Activated CD4-positive, alpha-beta T cell treated with anti-CD3 and anti-CD28 coated beads for 4 hours (primary cell): ENCODE data around the gene SRC.

Experiments
- DNase-seq, 2 donors: peaks; one replicate each; pipeline ENCODE4 v3.0.0-alpha.2; 2020

SRC gene

GRCh38 chr20:37416848-37417616 lies 71.1 kb downstream of the SRC start:
- DNase-seq, result no peak

DNA sequence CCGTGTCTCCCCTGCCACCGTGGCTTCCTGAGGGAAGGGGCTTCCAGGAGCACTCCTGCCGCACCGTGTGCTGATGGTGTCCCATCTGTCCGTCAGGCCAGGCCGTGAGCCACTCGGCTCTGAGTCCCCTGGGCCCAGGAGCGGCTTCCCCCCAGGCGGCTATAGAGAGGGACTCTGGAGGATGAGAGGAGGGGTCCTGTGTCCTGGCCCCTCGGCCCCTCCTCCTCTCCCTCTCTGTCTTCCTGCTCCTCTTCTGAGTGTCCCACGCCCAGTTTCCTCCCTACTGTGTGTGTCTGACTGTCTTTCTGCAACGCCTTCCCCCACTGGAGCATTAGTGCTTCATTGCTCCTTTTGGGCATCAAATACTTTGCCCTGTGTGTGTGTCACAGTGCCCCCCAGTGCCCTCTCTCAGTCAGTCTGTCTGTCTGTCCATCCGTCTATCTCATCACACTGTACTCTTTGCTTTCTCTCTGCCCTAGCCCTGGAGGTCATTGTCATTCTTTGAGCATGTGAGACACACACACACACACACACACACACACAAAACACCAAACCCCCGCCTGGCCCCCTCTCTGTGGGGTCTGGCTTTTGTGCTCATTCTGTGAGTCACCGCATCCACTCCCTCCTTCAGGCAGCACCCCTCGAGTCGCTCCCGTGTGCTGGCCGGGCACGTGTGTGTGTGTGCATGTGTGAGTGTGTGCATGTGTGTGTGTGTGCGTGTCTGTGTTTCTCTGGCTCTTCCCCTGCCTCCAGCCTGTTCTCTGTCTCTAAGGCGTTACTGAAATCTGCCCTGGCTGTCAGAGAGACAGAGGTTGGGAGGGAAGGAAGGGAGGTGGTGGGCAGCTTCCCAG lies 71.9 kb downstream of the SRC start:
- DNase-seq, result no peak

GRCh38 chr20:37418591-37419109 lies 72.7 kb downstream of the SRC start:
- no peak for DNase-seq

DNA sequence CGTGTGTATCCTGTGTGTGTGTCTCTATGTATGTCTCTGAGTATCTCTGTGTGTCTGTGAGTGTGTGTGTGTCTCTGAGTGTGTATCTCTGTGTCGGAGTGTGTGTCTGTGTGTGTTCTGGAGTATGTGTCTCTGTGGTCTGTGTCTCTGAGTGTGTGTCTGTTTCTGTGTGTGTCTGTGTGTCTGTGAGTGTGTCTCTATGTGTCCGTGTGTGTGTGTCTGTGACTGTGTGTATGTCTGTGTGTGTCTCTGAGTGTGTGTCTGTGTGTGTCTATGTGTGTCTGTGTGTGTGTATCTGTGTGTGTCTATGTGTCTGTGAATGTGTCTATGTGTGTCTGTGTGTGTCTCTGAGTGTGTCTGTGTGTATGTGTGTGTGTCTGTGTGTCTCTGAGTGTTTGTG lies 73.4 kb downstream of the SRC start:
- DNase-seq, result no peak

GRCh38 chr20:37419774-37420542 lies 74.0 kb downstream of the SRC start:
- DNase-seq, result no peak

- no peak for DNase-seq
Measured at GRCh38 chr20:37420610-37421009, 74.7 kb downstream of the SRC start.

DNA sequence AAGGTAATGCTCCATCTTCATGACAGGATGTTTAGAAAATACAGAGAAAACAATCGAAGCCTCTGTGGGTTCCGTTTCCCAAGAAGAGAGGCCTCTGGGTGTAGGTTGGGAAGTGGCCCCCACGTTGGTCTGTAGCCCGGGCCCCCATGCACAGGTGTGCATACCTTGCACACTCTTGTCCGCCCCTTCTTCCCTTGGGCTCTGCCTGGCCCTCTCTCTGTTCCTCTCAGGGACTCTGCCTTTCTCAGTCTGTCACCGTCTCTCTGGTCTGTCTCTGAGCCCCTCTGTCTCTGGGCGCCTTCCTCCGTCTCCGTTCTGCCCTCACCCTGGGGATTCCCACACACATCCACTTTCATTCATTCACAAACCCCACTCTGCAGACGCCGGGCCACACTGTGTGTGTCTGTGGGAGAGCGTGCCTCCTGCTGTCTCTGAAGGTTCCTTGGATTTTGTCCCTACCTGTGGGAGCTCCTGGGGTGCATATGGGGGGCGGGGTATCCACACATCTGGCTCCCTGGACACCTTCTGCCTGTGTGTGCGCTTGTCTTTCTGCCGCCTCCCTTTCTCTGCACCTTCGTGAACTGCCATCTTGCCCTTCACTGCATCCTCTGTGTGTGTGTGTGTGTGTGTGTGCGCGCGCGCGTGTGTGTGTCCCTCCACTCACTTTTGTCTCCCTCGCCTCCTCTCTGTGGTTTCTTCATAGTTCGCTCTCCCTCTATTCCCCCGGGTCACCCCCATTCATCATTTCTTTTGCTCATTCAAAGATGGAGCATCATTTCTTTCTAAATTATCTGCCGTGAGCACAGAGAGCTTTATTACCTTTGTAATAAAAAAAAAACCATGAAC lies 75.3 kb downstream of the SRC start:
- DNase-seq, result no peak

- DNase-seq, result no peak
Measured at GRCh38 chr20:37421988-37422387, 76.0 kb downstream of the SRC start.

DNA sequence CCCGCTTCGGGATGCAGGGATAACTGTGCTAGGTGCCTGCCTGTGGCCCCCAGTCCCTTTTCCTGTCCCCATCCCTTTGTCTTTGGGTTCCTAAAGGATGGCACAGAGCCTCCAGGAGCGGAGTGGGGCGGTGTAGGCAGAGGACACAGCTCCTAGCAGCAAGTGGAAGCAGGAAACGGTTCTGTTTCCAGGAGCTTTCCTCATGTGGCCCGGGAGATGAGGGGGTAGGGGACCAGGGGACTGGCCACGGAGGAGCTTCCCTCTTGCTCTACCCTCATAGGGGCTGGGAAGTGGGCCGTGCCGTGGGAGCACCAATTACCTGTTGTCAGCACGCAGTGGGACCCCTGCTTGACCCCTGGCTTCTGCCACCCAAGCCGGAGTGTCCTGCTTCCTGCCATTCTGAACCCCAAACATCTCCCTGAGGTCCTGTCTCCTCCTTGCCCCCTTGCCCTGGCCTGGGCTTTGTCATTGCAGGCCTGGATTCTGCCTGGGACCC lies 76.9 kb downstream of the SRC start:
- DNase-seq, result no peak

DNA sequence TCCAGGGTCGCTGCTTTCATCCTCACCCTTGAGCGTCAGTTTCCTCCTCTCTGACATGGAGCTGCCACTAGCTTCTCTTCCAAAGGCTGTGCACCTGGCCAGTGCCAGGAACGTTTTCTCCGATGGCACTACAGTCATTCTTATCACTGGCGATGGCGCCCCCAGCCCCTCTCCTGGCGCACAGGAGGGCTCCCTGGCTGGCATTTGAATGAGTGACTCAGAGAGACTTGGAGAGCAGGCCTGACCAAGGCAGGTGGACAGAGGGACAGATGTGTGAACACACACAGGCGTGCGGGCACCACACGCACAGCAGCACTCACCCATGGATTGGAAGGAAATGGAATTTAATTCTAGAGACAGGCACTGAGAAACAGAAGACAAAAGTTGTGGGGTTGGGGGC lies 77.6 kb downstream of the SRC start:
- DNase-seq, result no peak

DNA sequence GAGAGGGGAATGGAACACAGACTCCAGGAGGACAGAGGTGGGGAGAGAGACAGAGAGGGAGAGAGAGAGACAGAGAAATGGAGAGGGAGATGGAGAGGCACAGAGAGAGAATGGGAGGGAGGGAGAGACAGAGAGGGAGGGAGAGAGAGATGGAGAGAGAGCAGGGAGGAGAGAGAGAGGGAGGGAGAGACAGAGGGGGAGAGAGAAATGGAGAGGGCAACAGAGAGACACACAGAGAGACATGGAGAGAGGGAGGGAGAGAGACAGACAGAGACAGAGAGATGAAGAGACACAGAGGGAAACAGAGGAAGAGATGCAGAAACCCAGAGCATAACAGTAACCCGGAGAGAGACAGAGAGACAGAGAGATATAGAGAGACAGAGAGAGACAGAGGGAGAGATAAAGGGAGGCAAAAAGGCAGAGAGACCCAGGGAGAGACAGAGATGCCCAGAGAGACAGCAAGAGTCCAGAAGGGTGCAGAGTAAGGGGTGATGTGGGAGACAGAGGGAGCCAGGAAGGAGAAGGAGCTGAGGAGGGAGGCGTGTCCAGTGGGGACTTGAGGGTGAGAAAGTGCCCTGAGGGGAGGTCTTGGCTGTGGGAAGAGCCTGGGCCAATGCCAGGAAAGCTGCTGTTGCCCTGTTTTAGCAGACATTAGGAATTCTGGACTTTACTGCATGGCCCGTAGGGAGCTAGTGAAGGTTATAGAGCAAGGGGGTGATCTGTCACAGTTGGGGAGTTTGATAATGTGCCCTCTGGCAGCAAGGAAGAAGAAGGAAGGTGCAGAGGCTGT lies 78.3 kb downstream of the SRC start:
- DNase-seq, result no peak

DNA sequence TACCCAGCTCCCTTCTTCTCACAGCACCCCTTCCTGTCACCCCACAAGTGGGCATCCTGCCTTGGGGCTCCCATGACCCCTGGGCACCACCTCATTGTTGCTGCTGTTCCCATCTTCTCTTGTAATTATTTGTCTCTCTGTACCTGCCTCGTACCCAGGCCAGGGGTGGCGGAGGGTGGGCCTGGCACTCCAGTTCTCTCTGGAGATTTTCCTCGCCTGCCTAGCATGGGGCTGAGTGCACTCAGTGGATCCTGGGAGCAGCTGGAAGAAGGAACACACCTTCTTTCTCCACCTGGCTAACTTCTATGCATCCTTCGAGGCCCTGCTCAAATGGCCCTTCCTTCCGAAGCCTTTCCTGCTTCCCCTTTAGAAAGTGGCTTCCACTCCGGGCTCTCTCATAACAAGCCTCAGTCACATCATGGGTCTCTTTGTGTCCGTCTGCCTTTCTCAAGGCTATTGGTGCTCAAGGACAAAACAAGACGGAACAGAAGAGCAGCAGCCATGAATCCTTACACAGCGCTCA lies 79.2 kb downstream of the SRC start:
- no peak for DNase-seq

GRCh38 chr20:37426106-37426505 lies 80.2 kb downstream of the SRC start:
- DNase-seq, result no peak

GRCh38 chr20:37426978-37427377 lies 81.0 kb downstream of the SRC start:
- no peak for DNase-seq

DNA sequence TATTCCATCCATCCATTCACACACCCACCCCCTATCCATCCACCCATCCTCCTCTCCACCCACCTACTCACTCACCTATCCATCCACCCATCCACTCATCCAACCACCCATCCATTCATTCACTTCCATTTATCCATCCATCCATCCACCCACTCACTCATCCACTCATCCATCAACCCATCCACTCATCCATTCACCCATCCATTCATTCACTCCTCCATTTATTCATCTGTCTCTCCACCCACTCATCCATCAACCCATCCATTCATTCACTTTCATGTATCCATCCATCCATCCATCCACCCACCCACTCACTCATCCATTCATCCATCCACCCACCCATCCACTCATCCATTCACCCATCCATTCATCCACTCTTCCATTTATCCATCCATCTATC lies 84.1 kb downstream of the SRC start:
- no peak for DNase-seq

GRCh38 chr20:37430778-37431460 lies 85.0 kb downstream of the SRC start:
- no peak for DNase-seq

GRCh38 chr20:37431786-37432185 lies 85.8 kb downstream of the SRC start:
- no peak for DNase-seq

- no peak for DNase-seq
Measured at GRCh38 chr20:37432606-37433005, 86.7 kb downstream of the SRC start.

DNA sequence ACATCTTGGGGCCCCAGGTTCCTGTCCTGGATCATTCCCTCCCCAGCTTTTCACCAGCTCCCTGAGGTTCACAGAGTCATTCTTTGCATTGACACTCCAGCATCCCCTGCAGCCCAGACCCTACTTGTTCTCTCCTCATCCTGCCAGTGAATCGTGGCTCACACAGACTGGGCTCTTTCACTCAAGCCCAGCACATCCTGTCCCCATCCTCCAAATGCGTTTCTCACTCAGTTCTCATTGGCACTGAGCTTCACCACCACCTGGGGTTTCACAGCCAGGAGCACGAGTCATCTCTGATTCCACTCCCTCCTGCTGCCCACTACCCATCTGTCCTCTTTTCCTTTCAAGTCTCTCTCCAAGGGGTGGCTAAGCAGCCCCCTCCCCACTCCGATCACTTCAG lies 89.7 kb downstream of the SRC start:
- no peak for DNase-seq

DNA sequence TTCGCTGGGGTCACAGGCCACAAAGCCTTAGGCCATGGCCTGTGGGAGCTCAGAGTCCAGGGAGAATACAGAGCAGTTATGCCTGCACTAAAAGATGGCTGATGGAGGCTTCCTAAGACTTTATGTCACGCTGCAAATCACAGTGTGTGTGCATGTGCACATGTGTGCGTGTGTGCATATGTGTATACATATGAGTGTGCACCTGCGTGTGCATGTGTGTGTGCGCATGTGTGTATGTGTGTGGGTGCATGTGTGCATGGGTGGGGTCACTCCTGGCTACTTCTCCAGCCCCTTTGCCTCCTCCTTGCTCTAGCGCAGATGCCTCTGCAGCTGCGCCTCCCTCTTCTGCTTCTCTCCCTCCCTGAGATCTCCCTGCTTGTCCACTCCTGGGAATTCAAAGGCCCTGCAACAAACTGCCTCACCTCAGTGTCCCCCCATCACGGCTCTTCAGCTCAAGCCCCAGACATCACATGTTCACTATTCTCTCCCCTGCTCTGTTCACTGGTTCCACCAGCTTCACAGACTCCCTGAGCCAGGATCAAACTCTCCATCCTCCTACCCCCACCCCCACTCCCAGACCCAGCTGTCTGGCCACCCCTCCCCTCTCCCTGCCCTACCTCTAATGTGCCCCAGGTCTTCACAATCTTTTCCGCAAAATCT lies 90.7 kb downstream of the SRC start:
- DNase-seq, result no peak
